ENCODE measurements around the gene PYCR2. TPM values are rescaled to one million over a fixed set of nuclear protein-coding genes. Genes with fewer than 3 reads are reported as not detected.

The PYCR2 gene
- total RNA-seq, 1 donor from 2014 or later: 64.0 TPM

- H3K4me3 ChIP-seq: no peak overlapping the region
- no peak for DNase-seq
- no peak for TF ChIP-seq CTCF (IDR thresholded peaks at IDR 0.05; ENCODE audit: borderline replicate concordance)
- no peak overlapping the region for H3K27ac ChIP-seq (replicated peaks)
- no peaks in the 10 kb centered on the region for H3K9me3 ChIP-seq (replicated peaks)
- no peaks in the 10 kb centered on the region for H3K4me1 ChIP-seq
- peaks cover 29% of the 10 kb centered on the region for H3K27me3 ChIP-seq (ENCODE audit: low read depth)
- intact Hi-C loops (cut with micrococcal nuclease): no loop called here
- no peaks in the 10 kb centered on the region for H3K36me3 ChIP-seq
These were observed 29.3 kb upstream of the PYCR2 start for GRCh38 chr1:225953315-225953714.

- H3K27me3 ChIP-seq (ENCODE audit: low read depth): peaks cover 30% of the 10 kb centered on the region
- H3K4me1 ChIP-seq: no peaks in the 10 kb centered on the region
- no peak for TF ChIP-seq CTCF (IDR thresholded peaks at IDR 0.05; ENCODE audit: borderline replicate concordance)
- no peak for DNase-seq
- no peaks in the 10 kb centered on the region for H3K9me3 ChIP-seq (replicated peaks)
- no peak overlapping the region for H3K27ac ChIP-seq (replicated peaks)
- no peaks in the 10 kb centered on the region for H3K36me3 ChIP-seq
- intact Hi-C loops (cut with micrococcal nuclease): no loop called here
- H3K4me3 ChIP-seq: no peak overlapping the region
These were observed 27.0 kb upstream of the PYCR2 start for GRCh38 chr1:225950905-225951497.

GRCh38 chr1:225949041-225949440 is 25.0 kb upstream of the PYCR2 start:
- no peak overlapping the region for H3K27ac ChIP-seq (replicated peaks)
- no peaks in the 10 kb centered on the region for H3K4me1 ChIP-seq
- no peak for TF ChIP-seq CTCF (IDR thresholded peaks at IDR 0.05; ENCODE audit: borderline replicate concordance)
- H3K36me3 ChIP-seq: no peaks in the 10 kb centered on the region
- no peaks in the 10 kb centered on the region for H3K9me3 ChIP-seq (replicated peaks)
- peaks cover 30% of the 10 kb centered on the region for H3K27me3 ChIP-seq (ENCODE audit: low read depth)
- DNase-seq: no peak
- intact Hi-C loops (cut with micrococcal nuclease): no loop called here
- H3K4me3 ChIP-seq: no peak overlapping the region

- TF ChIP-seq CTCF (IDR thresholded peaks at IDR 0.05; ENCODE audit: borderline replicate concordance): no peak
- Histone ChIP-seq H3K9me3 (replicated peaks) (no peaks in the 10 kb centered on the region), H3K27ac (replicated peaks) (no peak overlapping the region), H3K4me3 (no peak overlapping the region), H3K4me1 (peaks cover 12% of the 10 kb centered on the region), H3K36me3 (no peaks in the 10 kb centered on the region), H3K27me3 (ENCODE audit: low read depth) (peaks cover 23% of the 10 kb centered on the region)
- intact Hi-C loops (cut with micrococcal nuclease): no loop called here
- DNase-seq: no peak
These were observed 22.8 kb upstream of the PYCR2 start for GRCh38 chr1:225946803-225947202.

- peaks cover 18% of the 10 kb centered on the region for H3K4me1 ChIP-seq
- TF ChIP-seq CTCF (IDR thresholded peaks at IDR 0.05; ENCODE audit: borderline replicate concordance): no peak
- H3K4me3 ChIP-seq: no peak overlapping the region
- peaks cover 18% of the 10 kb centered on the region for H3K27me3 ChIP-seq (ENCODE audit: low read depth)
- intact Hi-C loops (cut with micrococcal nuclease): no loop called here
- H3K27ac ChIP-seq (replicated peaks): no peak overlapping the region
- H3K9me3 ChIP-seq (replicated peaks): no peaks in the 10 kb centered on the region
- no peak for DNase-seq
- no peaks in the 10 kb centered on the region for H3K36me3 ChIP-seq
These were observed 22.1 kb upstream of the PYCR2 start for GRCh38 chr1:225946082-225946620.
